HAP-1 (cell line): ENCODE measurements around the gene MAPKAPK3.
A peak's percentile ranks its signal among the peaks of the same experiment; 100 is the strongest.

Source experiments
- DNase-seq, 2 experiments: peaks; one replicate each; pipeline ENCODE4 v3.0.0-alpha.2; 2016 to 2020; ENCODE audit warnings: low spot score in 2 of 2
- H3K27me3 ChIP-seq: fragments of 250-450 bp; sonication (Bioruptor Pico); 2 replicates; pipeline ENCODE4 v1.5.1; 2020; ENCODE audit warnings: low read depth, mild to moderate bottlenecking, moderate library complexity
- H3K36me3 ChIP-seq: fragments of 250-450 bp; sonication (Bioruptor Pico); replicated peaks from 2 replicates; pipeline ENCODE4 v1.5.1; 2020; ENCODE audit warnings: mild to moderate bottlenecking
- H3K4me1 ChIP-seq: fragments of 250-450 bp; sonication (Bioruptor Pico); 2 replicates; pipeline ENCODE4 v1.5.1; 2020; ENCODE audit warnings: mild to moderate bottlenecking
- H3K4me3 ChIP-seq: fragments of 250-450 bp; sonication (Bioruptor Pico); 2 replicates; pipeline ENCODE4 v1.5.1; 2020; ENCODE audit warnings: mild to moderate bottlenecking, moderate library complexity
- H3K9me3 ChIP-seq: fragments of 250-450 bp; sonication (Bioruptor Pico); 2 replicates; pipeline ENCODE4 v1.5.1; 2020; ENCODE audit warnings: mild to moderate bottlenecking, moderate library complexity
- in situ Hi-C: fragments of 300-500 bp; cut with MboI; formaldehyde crosslinking; loops from 3 replicates; pipeline ENCODE4 v1.14.3; 2020; ENCODE audit warnings: low sequenced_read_pairs, inconsistent platforms, mixed read lengths

The MAPKAPK3 gene

DNA sequence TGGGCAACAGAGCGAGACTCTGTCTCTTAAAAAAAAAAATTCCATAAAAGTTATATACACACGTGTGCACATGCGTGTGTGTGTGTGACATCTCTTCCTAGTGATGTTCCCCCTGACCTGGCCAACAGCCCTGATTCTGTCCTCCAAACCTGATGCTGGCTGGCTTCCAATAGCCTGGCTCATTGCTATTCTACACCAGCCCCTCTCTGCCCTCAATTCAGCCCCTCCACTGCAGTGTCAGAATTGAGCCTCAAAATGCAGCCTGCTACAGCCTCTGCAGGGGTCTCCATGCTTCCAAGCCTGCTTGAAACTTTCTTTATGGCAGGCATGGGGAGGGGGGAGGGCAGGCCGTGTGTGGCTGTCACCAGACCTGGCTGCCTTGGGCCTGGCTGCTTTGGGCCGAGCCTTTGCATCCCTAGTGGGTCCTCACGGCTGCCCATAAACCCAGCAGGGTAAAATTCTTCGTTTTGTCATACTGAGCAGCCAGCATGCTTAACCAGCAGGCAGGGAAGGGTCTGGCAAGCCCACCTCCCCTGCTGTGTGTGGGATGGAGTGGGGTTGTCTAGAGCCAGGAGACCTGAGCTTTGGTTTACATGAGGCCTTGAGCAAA lies 35.1 kb downstream of the MAPKAPK3 start:
- H3K9me3 ChIP-seq: no peaks in the 10 kb centered on the region
- in situ Hi-C loops: no loop called here
- peaks cover 18% of the 10 kb centered on the region for H3K36me3 ChIP-seq
- DNase-seq: no peak
- no peaks in the 10 kb centered on the region for H3K27me3 ChIP-seq
- no peak overlapping the region for H3K4me3 ChIP-seq
- no peaks in the 10 kb centered on the region for H3K4me1 ChIP-seq

DNA sequence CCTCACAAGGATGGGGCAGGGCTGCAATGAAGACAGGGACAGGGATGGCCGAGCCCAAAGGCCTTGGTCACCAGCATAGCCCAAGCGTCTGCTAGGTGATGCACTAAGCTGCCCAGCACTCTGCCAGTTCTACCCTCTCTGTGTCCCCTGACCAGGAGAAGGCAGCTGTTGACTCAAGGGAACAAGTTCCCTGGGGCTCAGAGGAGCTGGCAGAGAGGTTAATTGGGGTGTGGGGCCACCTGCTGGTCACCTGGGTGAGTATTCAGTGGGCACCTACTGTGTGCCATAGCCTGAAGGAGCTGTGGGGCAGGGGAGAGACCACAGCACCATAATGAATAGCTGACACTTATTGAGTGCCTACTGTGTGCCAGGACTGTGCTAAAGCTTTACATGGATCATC lies 35.8 kb downstream of the MAPKAPK3 start:
- peak in 1 of 2 experiments; percentile 55 for DNase-seq
- peaks cover 11% of the 10 kb centered on the region for H3K36me3 ChIP-seq
- no peaks in the 10 kb centered on the region for H3K27me3 ChIP-seq
- no peaks in the 10 kb centered on the region for H3K4me1 ChIP-seq
- H3K9me3 ChIP-seq: no peaks in the 10 kb centered on the region
- H3K4me3 ChIP-seq: no peak overlapping the region
- in situ Hi-C loops: no loop called here

DNA sequence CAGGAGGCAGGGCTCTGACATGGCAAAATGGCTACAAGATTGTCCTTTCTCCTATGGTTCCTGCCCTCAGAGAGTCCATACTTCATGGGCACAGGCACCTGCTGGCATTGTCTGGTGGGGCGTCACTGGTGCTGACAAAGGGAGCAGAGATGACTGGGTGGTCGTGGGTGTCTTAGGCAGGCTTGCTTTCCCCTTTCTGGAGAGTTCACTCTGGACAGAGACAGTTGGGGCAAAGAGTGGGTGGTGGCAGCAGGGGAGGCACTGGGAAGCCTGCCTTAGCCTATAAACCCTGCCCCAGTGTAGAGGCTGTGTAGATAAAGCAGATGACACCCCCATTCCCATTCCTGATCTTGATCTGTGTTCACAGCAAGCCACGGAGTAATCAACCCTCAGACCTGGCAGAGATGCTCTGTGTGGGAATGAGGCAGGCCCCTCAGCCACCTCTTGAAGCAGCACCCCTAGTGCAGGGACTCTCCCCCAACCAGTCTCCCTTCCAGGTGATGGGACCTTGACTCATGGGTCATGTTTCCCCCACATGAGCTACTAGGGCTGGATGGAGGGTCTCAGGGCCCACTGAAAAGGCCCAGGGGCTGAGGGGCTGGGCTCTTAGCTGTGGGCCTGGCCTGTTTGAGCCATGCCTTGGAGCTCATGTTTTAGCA lies 37.1 kb downstream of the MAPKAPK3 start:
- no peaks in the 10 kb centered on the region for H3K9me3 ChIP-seq
- H3K4me3 ChIP-seq: no peak overlapping the region
- H3K27me3 ChIP-seq: no peaks in the 10 kb centered on the region
- no peak for DNase-seq
- no peaks in the 10 kb centered on the region for H3K4me1 ChIP-seq
- in situ Hi-C loops: no loop called here
- H3K36me3 ChIP-seq: peaks cover under 1% of the 10 kb centered on the region; the same call in 1 of the 2 replicates

DNA sequence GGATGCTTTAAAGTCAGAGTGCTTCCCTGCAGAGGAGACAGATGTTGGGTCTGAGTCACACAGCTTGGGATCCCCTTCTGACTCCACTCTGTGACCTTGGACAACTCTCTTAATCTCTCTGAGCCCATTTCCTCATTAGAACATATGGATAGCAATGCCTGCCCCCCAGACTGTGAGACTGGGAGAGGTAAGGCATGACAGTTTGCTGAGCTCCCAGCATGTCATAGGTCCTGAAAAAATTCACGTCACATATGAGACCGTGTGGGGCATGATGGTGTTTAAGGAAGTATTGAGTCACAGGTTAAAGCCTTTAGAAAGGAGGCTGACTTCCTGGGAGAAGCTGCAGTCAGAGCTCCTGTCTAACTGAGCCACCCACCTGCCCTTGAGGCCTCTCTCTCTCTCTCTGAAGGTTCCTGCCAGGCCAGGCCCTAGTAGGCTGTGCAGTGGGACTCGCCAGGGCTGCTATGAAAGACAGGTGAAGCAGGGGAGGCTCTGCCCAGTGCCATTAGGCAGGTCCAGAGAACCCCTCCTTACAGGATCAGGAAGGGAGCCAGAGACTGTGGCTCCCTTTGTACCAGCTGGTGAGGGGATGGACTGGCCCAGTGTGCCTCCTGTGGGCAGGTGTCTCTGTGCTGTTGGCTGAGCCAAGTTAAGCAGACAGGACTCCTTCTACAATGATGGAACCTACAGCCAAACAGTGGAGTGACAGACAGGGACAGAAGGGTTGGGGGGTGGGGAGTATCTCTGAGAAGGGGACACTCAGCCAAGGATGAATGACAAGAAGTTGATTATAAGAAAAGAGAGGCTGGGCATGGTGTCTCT lies 38.3 kb downstream of the MAPKAPK3 start:
- Histone ChIP-seq H3K4me1 (no peaks in the 10 kb centered on the region), H3K9me3 (no peaks in the 10 kb centered on the region), H3K36me3 (no peaks in the 10 kb centered on the region), H3K4me3 (no peak overlapping the region), H3K27me3 (no peaks in the 10 kb centered on the region)
- in situ Hi-C loops: no loop called here
- DNase-seq: no peak

DNA sequence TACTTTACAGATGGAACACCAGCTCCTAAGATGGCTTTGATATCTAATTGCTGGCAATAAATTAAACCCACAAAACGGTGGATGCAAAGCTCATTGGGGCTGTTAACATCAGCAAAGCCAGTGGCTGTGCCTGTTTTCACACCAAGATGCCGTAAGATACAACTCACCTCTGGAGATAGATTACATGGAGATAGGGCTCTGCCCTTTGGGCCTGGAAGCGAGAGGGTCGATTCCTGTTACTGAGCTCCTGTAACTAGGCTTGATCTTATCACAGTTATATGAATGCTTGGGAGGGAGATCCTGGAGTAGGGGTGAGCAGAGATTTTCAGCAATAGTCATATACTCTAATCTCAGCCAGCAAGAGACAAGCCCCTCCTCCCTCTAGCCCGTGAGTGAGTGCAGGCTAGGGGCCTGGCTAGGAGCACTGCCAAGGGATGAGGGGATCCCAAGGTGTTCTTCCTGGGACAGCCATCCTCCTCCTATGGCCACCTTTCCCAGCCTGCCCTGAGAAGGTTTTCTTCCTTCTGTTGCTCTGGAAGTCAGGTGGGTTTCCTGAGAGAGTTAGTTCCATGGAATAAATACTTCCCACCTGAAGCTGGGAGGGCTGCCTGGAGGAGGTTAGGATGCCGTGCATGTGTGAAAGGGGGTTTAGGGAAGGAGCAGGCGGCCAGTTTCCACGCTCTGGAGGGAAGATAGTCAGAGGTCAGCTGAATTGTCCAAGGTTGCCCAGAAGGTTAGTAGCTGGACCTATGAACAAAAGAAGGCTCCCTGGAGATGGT lies 39.7 kb downstream of the MAPKAPK3 start:
- Histone ChIP-seq H3K36me3 (no peaks in the 10 kb centered on the region), H3K9me3 (no peaks in the 10 kb centered on the region), H3K4me3 (no peak overlapping the region), H3K4me1 (no peaks in the 10 kb centered on the region), H3K27me3 (no peaks in the 10 kb centered on the region)
- in situ Hi-C loops: no loop called here
- no peak for DNase-seq

DNA sequence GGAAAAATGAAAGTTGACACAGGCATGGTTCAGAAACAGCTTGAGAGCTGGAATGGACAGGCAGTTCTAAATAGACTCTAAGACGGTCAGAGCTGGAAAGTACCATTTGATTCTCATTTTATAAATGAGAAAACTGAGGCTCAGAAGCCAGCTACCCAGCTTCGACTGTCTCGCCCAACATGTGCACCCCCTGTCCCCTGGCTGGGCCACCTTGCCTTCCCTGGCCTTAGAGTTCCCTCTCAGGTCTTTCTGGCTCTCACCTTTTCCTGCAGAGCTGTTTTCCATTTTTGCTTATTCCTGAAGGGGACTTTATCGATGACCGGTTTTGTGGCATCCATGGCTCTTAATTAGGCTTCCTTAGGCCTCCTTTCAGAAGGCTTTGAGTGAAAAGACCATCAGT lies 40.5 kb downstream of the MAPKAPK3 start:
- no peak for DNase-seq
- Histone ChIP-seq H3K36me3 (no peaks in the 10 kb centered on the region), H3K4me3 (no peak overlapping the region), H3K27me3 (no peaks in the 10 kb centered on the region), H3K9me3 (no peaks in the 10 kb centered on the region), H3K4me1 (no peaks in the 10 kb centered on the region)
- in situ Hi-C loops: no loop called here

DNA sequence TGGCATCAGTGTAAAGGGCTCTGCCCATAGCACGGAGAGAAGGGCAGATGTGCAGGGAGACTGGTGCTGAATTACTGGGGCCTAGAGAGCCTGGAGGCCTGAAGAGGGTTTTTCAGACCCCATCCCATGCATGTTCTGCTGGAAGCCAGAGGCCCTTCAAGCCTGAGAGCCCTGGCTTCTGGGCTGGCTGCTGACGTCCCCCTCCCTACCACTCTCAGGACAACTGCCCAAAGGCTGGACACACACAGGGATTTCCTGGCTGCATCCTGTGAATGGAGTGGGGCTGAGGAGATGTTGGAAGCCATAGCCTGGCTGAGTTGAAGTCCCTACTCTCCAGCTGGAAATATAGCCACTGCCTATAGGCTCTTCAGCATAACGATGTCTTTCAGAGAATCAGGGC lies 40.9 kb downstream of the MAPKAPK3 start:
- Histone ChIP-seq H3K9me3 (no peaks in the 10 kb centered on the region), H3K4me3 (no peak overlapping the region), H3K4me1 (no peaks in the 10 kb centered on the region), H3K27me3 (no peaks in the 10 kb centered on the region), H3K36me3 (no peaks in the 10 kb centered on the region)
- no peak for DNase-seq
- in situ Hi-C loops: no loop called here

DNA sequence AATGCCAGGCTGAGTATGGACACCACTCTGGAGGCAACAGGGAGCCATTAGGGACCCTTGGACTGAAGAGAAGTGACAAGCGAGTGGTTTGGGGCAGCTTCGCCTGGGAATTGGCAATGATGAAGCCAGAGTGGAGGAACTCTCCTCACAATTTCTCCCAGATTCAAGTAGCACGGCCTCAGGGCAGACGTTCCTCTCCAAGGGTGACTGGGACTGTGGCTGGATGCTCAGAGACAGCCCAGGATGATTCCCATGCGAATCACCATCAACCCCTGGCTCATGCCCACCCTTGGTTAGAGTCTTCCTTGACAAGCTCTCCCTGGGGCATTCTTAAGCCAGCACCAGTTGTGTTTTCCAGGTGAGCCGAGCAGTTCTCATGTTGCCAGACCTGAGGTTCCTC lies 41.5 kb downstream of the MAPKAPK3 start:
- H3K36me3 ChIP-seq: no peaks in the 10 kb centered on the region
- H3K9me3 ChIP-seq: no peaks in the 10 kb centered on the region
- in situ Hi-C loops: no loop called here
- H3K27me3 ChIP-seq: no peaks in the 10 kb centered on the region
- H3K4me1 ChIP-seq: no peaks in the 10 kb centered on the region
- H3K4me3 ChIP-seq: no peak overlapping the region
- DNase-seq: no peak

DNA sequence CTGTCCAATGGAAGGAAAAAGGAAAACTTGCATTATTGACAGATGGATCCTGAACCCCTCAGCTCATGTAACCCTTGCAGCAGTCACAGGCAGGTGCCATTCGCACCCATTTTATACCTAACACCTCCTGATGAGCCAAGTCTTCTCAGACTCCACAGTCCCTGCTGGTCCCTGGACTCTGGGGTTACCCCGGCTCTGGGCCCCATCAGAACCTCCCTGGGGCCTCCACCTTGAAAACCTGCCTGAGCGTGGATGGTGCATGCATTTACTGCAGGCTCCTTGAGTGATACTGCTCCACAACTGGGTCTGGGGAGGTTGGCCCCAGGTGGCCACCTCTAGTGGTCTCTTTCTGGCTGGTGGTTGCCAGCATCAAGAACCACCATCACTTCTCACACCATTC lies 41.9 kb downstream of the MAPKAPK3 start:
- H3K27me3 ChIP-seq: no peaks in the 10 kb centered on the region
- H3K36me3 ChIP-seq: no peaks in the 10 kb centered on the region
- in situ Hi-C loops: no loop called here
- no peak overlapping the region for H3K4me3 ChIP-seq
- DNase-seq: no peak
- no peaks in the 10 kb centered on the region for H3K9me3 ChIP-seq
- H3K4me1 ChIP-seq: no peaks in the 10 kb centered on the region

DNA sequence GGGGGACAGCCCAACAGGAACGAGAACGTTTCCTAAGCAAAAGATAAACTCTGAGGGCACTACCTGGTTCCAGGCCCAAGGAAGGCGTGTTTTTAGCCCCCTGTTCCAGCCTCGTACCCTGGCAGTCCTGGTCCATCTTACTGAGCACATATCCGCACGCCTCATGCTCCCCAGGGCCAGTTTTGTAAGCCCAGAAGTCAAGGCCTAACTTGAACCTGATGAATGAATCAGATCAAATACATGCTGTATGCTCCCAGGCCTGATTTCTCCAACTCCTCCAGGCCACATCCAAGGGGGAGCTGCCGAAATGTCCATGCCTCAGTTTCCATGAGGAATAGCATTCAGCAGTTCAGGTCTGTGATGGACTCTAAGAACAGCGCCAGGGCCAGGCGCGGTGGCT lies 43.4 kb downstream of the MAPKAPK3 start:
- H3K27me3 ChIP-seq: no peaks in the 10 kb centered on the region
- no peaks in the 10 kb centered on the region for H3K9me3 ChIP-seq
- no peaks in the 10 kb centered on the region for H3K36me3 ChIP-seq
- in situ Hi-C loops: no loop called here
- no peaks in the 10 kb centered on the region for H3K4me1 ChIP-seq
- H3K4me3 ChIP-seq: no peak overlapping the region
- DNase-seq: no peak

DNA sequence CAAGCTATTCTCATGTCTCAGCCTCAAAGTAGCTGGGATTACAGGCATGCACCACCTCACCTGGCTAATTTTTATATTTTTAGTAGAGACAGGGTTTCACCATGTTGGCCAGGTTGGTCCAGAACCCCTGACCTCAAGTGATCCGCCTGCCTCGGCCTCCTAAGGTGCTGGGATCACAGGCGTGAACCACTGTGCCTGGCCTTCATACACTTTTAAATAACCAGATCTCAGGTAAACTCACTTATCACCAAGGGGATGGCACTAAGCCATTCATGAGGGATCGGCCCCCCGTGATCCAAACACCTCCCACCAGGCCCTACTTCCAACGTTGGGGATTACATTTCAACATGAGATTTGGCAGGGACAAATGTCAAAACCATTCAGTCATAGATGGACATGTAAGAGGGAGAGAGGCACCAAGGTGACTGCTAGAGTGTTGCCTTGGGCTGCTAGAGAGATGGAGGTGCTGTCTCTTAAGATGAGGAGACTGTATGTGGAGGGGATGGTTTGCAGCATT lies 44.4 kb downstream of the MAPKAPK3 start:
- Histone ChIP-seq H3K36me3 (no peaks in the 10 kb centered on the region), H3K27me3 (no peaks in the 10 kb centered on the region), H3K4me1 (no peaks in the 10 kb centered on the region), H3K9me3 (no peaks in the 10 kb centered on the region), H3K4me3 (no peak overlapping the region)
- in situ Hi-C loops: no loop called here
- no peak for DNase-seq

DNA sequence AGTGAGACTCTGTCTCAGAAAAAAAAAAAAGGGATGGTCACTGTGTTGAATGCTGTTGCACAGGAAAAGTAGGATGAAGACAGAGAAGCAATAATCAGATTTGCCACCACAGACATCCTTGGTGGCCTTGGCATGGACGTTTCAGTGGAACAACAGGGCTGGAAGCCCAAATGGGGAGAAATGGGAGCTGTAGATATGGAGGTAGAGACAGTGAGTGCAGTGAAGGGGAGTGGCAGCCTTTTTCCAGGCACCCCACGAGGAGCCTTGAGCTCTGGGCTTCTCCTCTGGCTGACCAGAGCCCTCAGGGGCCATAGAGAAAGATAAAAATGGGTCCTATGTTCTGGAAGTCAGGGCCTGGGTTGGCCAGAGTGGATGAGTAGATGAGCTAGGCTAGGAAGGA lies 45.5 kb downstream of the MAPKAPK3 start:
- no peaks in the 10 kb centered on the region for H3K4me1 ChIP-seq
- no peak for DNase-seq
- in situ Hi-C loops: no loop called here
- no peaks in the 10 kb centered on the region for H3K36me3 ChIP-seq
- H3K27me3 ChIP-seq: no peaks in the 10 kb centered on the region
- H3K9me3 ChIP-seq: no peaks in the 10 kb centered on the region
- no peak overlapping the region for H3K4me3 ChIP-seq

DNA sequence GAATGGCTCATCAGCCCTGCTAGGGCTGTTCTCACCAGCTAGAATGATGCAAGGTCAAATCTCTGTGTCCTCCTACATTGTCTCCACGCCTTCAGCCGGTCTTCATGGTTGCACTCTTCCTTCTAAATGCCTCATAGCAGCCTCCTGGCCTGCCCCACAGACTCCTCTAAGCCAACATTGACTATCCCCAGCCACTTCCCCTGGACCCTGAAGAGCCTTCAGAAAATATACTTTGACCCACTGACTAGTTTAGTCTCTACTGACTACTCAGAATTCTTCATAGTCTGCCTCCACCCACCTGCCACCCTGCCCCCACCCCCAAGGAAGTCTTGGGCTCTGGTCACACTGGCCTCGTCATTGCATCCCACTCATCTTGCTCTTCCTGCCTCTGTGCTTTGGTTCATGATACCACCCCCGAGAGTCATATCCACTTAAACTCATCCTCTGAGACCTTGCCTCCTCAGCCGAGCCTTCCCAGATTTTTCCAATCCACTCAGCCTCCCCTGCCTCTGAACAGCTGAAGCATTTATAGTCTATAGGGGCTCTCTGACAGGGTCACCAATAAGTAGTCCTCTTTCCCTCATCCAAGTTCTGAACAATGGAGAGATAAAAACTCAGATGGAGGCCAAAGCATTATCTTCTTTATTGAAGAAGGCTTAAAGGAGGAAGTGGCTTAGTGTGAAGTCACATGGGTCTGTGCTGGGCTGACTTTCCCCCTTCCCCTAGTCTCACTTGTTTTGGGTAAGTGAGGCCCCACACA lies 48.3 kb downstream of the MAPKAPK3 start:
- Histone ChIP-seq H3K27me3 (no peaks in the 10 kb centered on the region), H3K9me3 (no peaks in the 10 kb centered on the region), H3K4me3 (no peak overlapping the region), H3K36me3 (no peaks in the 10 kb centered on the region), H3K4me1 (no peaks in the 10 kb centered on the region)
- no peak for DNase-seq
- in situ Hi-C loops: no loop called here
